Liver (tissue), 9 donors: ENCODE measurements around the gene SMOC2. TPM values are rescaled to one million over a fixed set of nuclear protein-coding genes. Genes with fewer than 3 reads are reported as not detected.

Experiments used
- DNase-seq: peaks from one replicate; pipeline ENCODE4 v3.0.0-alpha.2; 2017; ENCODE audit warnings: low spot score
- H3K27ac ChIP-seq, 2 donors: one replicate each; pipeline ENCODE4 v1.7.0; 2013; ENCODE audit warnings: inconsistent platforms in 2 of 2, low read length in 2 of 2, control low read depth in 1 of 2, low read depth in 1 of 2, mild to moderate bottlenecking in 1 of 2
- H3K27me3 ChIP-seq, 4 donors: one replicate each; pipeline versions ENCODE4 v1.6.1 to v1.7.0; 2013; ENCODE audit warnings: low read length in 3 of 4, inconsistent platforms in 1 of 4, mild to moderate bottlenecking in 1 of 4, moderate library complexity in 1 of 4; ENCODE audit not compliant: control insufficient read depth in 4 of 4, insufficient read depth in 4 of 4
- H3K36me3 ChIP-seq, 4 donors: one replicate each; pipeline versions ENCODE4 v1.6.1 to v1.7.0; 2013; ENCODE audit warnings: low read length in 3 of 4, mild to moderate bottlenecking in 3 of 4, low read depth in 1 of 4, moderate library complexity in 1 of 4; ENCODE audit not compliant: control insufficient read depth in 4 of 4, insufficient read depth in 3 of 4
- H3K4me1 ChIP-seq, 4 donors: one replicate each; pipeline versions ENCODE4 v1.6.1 to v1.7.0; 2013; ENCODE audit warnings: low read length in 3 of 4, mild to moderate bottlenecking in 3 of 4, moderate library complexity in 1 of 4; ENCODE audit not compliant: control insufficient read depth in 4 of 4, insufficient read depth in 4 of 4
- H3K4me3 ChIP-seq, 3 donors: one replicate each; pipeline versions ENCODE4 v1.6.1 to v1.7.0; 2013; ENCODE audit warnings: low read length in 3 of 3, control low read depth in 1 of 3, low read depth in 1 of 3, mild to moderate bottlenecking in 1 of 3
- H3K9ac ChIP-seq, 2 donors: one replicate each; pipeline ENCODE4 v1.7.0; 2013; ENCODE audit warnings: low read length in 2 of 2, mild to moderate bottlenecking in 2 of 2, moderate library complexity in 2 of 2, control low read depth in 1 of 2, low read depth in 1 of 2
- H3K9me3 ChIP-seq, 4 donors: one replicate each; pipeline versions ENCODE4 v1.6.1 to v1.7.0; 2013; ENCODE audit warnings: low read length in 3 of 4; ENCODE audit not compliant: control insufficient read depth in 4 of 4
- FOXA1 ChIP-seq: IDR thresholded peaks from 2 replicates; pipeline ENCODE4 v1.6.1; 2016; ENCODE audit warnings: antibody characterized with exemption
- GABPA ChIP-seq, 2 donors: IDR thresholded peaks in 1 of 2; conservative IDR thresholded peaks in 1 of 2; 2 replicates each; pipeline ENCODE4 v1.6.1; 2016; ENCODE audit warnings: antibody characterized with exemption in 2 of 2, mild to moderate bottlenecking in 1 of 2, moderate library complexity in 1 of 2
- HNF4A ChIP-seq, 2 donors: conservative IDR thresholded peaks; 2 replicates each; pipeline ENCODE4 v1.6.1; 2016; ENCODE audit warnings: antibody characterized with exemption in 2 of 2, mild to moderate bottlenecking in 2 of 2
- HNF4G ChIP-seq: IDR thresholded peaks from 2 replicates; pipeline ENCODE4 v1.6.1; 2016; ENCODE audit warnings: antibody characterized with exemption
- NR2F2 ChIP-seq: IDR thresholded peaks from 2 replicates; pipeline ENCODE4 v1.6.1; 2016; ENCODE audit warnings: antibody characterized with exemption
- RAD21 ChIP-seq, 2 donors: IDR thresholded peaks; 2 replicates each; pipeline ENCODE4 v1.6.1; 2016; ENCODE audit warnings: antibody characterized with exemption in 2 of 2, mild to moderate bottlenecking in 2 of 2
- SP1 ChIP-seq: IDR thresholded peaks from 2 replicates; pipeline ENCODE4 v1.6.1; 2018; ENCODE audit warnings: antibody characterized with exemption, mild to moderate bottlenecking
- YY1 ChIP-seq: IDR thresholded peaks from 2 replicates; pipeline ENCODE4 v1.6.1; 2016; ENCODE audit warnings: antibody characterized with exemption, mild to moderate bottlenecking
- WGBS: extraction: QIAGEN DNeasy Blood & Tissue Kit; methylation state at CpG from one replicate; pipeline ENCODE4 v1.1.7; 2013; 5-methylcytosine and 5-hydroxymethylcytosine counted together
- polyA plus RNA-seq, 2 donors: library from polyadenylated mRNA; stranded (reverse) in 1 of 2; unstranded in 1 of 2; fragments of 200-250 nt in 1 of 2; fragments of >200 nt in 1 of 2; fragmentation: Nextera tagmentation in 1 of 2; extraction: Ambion mirVana in 1 of 2; gene quantifications; one replicate each; pipeline versions ENCODE4 v1.2.1 to v1.2.3, GENCODE V29; 2013 to 2015
- total RNA-seq, 2 donors: library from RNA; depleted of rRNA; stranded (reverse); fragments of >200 nt; gene quantifications; one replicate each; pipeline ENCODE4 v1.2.3, GENCODE V29; 2014
- TF ChIP-seq, protein P1 (sequence below): fragments of 150-350 bp; IDR thresholded peaks from 2 replicates; pipeline ENCODE4 v1.5.1; 2017; ENCODE audit warnings: improper control_type of control experiment, low read depth, low read length; ENCODE audit not compliant: missing input control
- TF ChIP-seq, protein P2 (sequence below): IDR thresholded peaks from 2 replicates; pipeline ENCODE4 v1.6.1; 2016; ENCODE audit warnings: antibody characterized with exemption
- TF ChIP-seq, protein P3 (sequence below): IDR thresholded peaks from 2 replicates; pipeline ENCODE4 v1.6.1; 2016; ENCODE audit warnings: antibody characterized with exemption
- TF ChIP-seq, protein P4 (sequence below): IDR thresholded peaks from 2 replicates; pipeline ENCODE4 v1.6.1; 2016; ENCODE audit warnings: antibody characterized with exemption
- donor health status: healthy.
- donor health status: healthy.
- donor health status: healthy.
- donor health status: healthy.
- donor health status: healthy.

Gene SMOC2
- total and polyA plus RNA-seq, 4 donors: 0.23 to 1.9 (median 1.1) TPM

DNA sequence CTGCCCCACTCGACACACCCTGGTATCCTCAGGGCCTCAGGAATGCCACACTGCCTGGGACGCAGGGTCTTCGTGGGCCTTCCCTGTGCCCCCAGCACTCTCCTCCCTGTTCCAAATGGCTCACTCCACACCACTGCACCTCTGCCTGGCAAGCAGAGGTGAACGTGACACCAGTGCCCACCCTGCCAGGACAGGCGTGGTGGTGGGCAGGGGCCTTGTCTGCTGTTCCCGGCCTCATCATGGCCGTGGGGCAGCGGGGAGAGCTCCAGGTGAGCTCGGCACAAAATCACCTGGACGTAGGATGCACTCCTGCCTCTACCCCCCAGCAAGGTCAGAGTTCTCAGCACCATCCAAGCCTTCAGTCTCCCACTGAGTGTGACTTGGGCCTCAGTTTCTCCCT lies 202.4 kb downstream of the SMOC2 start:
- 88% methylated on average over 10 of the region's 10 CpGs for WGBS
- H3K27ac ChIP-seq: no peak overlapping the region
- no peaks in the 10 kb centered on the region for H3K9me3 ChIP-seq
- TF ChIP-seq HNF4A (conservative IDR thresholded peaks at IDR 0.05) (no peak), HNF4G (no peak)
- H3K9ac ChIP-seq: no peak overlapping the region
- DNase-seq: no peak
- H3K4me1 ChIP-seq: no peaks in the 10 kb centered on the region
- H3K27me3 ChIP-seq: peaks cover 0 to 3% (median 0%) of the 10 kb centered on the region in 4 donors
- no peak overlapping the region for H3K4me3 ChIP-seq
- no peaks in the 10 kb centered on the region for H3K36me3 ChIP-seq

DNA sequence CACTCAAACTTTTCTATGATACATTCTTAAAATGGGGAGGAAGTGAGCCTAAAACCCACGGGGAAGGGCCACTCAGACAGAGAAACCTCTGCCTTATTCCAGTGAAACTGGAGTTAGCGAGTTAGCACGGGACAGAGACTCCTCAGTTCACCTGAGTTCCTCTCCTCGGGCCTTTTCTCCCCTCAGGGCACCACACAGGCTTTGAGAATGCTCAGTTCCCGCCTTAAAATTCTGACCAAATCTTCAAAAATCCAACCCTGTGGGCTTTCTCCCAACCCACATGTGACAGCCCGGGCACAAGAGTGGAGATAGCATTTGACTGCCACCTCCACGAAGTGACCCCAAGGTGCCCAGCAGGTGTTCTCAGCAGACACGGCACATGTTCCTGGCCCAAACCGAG lies 204.3 kb downstream of the SMOC2 start:
- H3K27ac ChIP-seq: no peak overlapping the region
- no peaks in the 10 kb centered on the region for H3K27me3 ChIP-seq
- WGBS: 76% methylated on average over 9 of the region's 9 CpGs
- no peaks in the 10 kb centered on the region for H3K9me3 ChIP-seq
- no peak for DNase-seq
- no peaks in the 10 kb centered on the region for H3K36me3 ChIP-seq
- H3K4me1 ChIP-seq: no peaks in the 10 kb centered on the region
- H3K4me3 ChIP-seq: no peak overlapping the region
- TF ChIP-seq SP1 (no peak), NR2F2 (no peak), RAD21 (IDR thresholded peaks at IDR 0.05) (no peak), HNF4G (no peak), FOXA1 (no peak)
- TF ChIP-seq, protein P1, sequence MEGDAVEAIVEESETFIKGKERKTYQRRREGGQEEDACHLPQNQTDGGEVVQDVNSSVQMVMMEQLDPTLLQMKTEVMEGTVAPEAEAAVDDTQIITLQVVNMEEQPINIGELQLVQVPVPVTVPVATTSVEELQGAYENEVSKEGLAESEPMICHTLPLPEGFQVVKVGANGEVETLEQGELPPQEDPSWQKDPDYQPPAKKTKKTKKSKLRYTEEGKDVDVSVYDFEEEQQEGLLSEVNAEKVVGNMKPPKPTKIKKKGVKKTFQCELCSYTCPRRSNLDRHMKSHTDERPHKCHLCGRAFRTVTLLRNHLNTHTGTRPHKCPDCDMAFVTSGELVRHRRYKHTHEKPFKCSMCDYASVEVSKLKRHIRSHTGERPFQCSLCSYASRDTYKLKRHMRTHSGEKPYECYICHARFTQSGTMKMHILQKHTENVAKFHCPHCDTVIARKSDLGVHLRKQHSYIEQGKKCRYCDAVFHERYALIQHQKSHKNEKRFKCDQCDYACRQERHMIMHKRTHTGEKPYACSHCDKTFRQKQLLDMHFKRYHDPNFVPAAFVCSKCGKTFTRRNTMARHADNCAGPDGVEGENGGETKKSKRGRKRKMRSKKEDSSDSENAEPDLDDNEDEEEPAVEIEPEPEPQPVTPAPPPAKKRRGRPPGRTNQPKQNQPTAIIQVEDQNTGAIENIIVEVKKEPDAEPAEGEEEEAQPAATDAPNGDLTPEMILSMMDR: no peak
- H3K9ac ChIP-seq: no peak overlapping the region

DNA sequence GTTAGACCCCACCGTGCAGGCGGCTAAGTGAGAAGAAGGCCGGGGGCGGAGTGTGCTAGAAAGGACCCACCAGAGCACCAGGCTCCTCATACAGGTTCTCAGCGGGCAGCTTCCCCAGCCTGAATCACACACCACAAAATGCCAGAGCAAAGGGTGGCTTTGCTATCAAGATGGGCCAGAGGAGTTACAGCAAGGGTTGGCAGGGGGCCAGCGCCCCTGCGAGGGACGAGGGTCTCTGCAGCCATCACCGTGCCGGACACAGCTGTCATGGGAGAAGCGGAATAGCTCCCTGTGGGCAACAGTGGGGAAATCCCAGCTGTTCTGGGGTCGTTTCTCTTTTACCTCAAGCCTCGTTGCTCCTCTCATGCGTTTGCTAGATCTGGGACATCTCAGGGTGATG lies 206.3 kb downstream of the SMOC2 start:
- WGBS: 69% methylated on average over 14 of the region's 14 CpGs
- H3K27me3 ChIP-seq: peaks cover 0 to 7% (median 0%) of the 10 kb centered on the region in 4 donors
- no peaks in the 10 kb centered on the region for H3K9me3 ChIP-seq
- TF ChIP-seq, protein P1: no peak
- TF ChIP-seq HNF4A (conservative IDR thresholded peaks at IDR 0.05) (no peak), RAD21 (IDR thresholded peaks at IDR 0.05) (no peak), YY1 (no peak), FOXA1 (no peak), HNF4G (no peak), SP1 (no peak), GABPA (IDR thresholded peaks at IDR 0.05 in 1 of 2, conservative IDR thresholded peaks at IDR 0.05 in 1 of 2) (no peak)
- TF ChIP-seq, protein P2, sequence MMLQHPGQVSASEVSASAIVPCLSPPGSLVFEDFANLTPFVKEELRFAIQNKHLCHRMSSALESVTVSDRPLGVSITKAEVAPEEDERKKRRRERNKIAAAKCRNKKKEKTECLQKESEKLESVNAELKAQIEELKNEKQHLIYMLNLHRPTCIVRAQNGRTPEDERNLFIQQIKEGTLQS: no peak
- TF ChIP-seq, protein P3, sequence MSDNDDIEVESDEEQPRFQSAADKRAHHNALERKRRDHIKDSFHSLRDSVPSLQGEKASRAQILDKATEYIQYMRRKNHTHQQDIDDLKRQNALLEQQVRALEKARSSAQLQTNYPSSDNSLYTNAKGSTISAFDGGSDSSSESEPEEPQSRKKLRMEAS: no peak
- TF ChIP-seq, protein P4, sequence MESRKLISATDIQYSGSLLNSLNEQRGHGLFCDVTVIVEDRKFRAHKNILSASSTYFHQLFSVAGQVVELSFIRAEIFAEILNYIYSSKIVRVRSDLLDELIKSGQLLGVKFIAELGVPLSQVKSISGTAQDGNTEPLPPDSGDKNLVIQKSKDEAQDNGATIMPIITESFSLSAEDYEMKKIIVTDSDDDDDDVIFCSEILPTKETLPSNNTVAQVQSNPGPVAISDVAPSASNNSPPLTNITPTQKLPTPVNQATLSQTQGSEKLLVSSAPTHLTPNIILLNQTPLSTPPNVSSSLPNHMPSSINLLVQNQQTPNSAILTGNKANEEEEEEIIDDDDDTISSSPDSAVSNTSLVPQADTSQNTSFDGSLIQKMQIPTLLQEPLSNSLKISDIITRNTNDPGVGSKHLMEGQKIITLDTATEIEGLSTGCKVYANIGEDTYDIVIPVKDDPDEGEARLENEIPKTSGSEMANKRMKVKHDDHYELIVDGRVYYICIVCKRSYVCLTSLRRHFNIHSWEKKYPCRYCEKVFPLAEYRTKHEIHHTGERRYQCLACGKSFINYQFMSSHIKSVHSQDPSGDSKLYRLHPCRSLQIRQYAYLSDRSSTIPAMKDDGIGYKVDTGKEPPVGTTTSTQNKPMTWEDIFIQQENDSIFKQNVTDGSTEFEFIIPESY: no peak
- no peak for DNase-seq
- H3K4me1 ChIP-seq: no peaks in the 10 kb centered on the region
- H3K27ac ChIP-seq: no peak overlapping the region
- H3K36me3 ChIP-seq: no peaks in the 10 kb centered on the region
- H3K4me3 ChIP-seq: no peak overlapping the region
- no peak overlapping the region for H3K9ac ChIP-seq
